Measurements from ENCODE around the gene POLR2I. TPM values are rescaled to one million over a fixed set of nuclear protein-coding genes. Genes with fewer than 3 reads are reported as not detected.

Gene POLR2I
- polyA plus RNA-seq, 1 of the 3 experiments (the other 2 are of a cell fraction) = 140 TPM

- TF ChIP-seq RXRA (IDR thresholded peaks at IDR 0.05; ENCODE audit: borderline replicate concordance, low read depth) (no peak), TAF1 (IDR thresholded peaks at IDR 0.05; ENCODE audit: borderline replicate concordance, low read depth, low read length) (no peak), RFX5 (IDR thresholded peaks at IDR 0.05; ENCODE audit: low read length) (no peak), JUND (IDR thresholded peaks at IDR 0.05) (no peak), CHD2 (IDR thresholded peaks at IDR 0.05; ENCODE audit: low read length, partially characterized antibody) (no peak), MEF2A (IDR thresholded peaks at IDR 0.05; ENCODE audit: borderline replicate concordance, low read depth) (no peak)
- TF ChIP-seq, protein P1, sequence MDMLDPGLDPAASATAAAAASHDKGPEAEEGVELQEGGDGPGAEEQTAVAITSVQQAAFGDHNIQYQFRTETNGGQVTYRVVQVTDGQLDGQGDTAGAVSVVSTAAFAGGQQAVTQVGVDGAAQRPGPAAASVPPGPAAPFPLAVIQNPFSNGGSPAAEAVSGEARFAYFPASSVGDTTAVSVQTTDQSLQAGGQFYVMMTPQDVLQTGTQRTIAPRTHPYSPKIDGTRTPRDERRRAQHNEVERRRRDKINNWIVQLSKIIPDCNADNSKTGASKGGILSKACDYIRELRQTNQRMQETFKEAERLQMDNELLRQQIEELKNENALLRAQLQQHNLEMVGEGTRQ (IDR thresholded peaks at IDR 0.05; ENCODE audit: borderline replicate concordance, low read depth, low read length) = no peak
- CTCF ChIA-PET = no interaction called here
These were observed 6.3 kb upstream of the POLR2I start for GRCh38 chr19:36120984-36121358.

GRCh38 chr19:36120092-36120983, 5.7 kb upstream of the POLR2I start:
- CTCF ChIA-PET = interaction anchor here (0.9 to 1.8 kb wide), 2 partner anchors 7 to 50 kb away, joined by 4 to 8 read pairs; no protein-coding TSS in a partner anchor

More at GRCh38 chr19:36120984-36121358, 6.3 kb upstream of the POLR2I start:
- Histone ChIP-seq H3K27ac (ENCODE audit: low read depth in 2 of 2, low read length in 1 of 2) (no peak overlapping the region), H3K79me2 (ENCODE audit: insufficient read depth) (peaks cover 31% of the 10 kb centered on the region; the same call in 1 of the 2 replicates), H3K36me3 (replicated peaks in 1 of 2; ENCODE audit: control insufficient read depth in 1 of 2, insufficient read depth in 2 of 2, low read length in 1 of 2) (peaks cover 19 to 34% of the 10 kb centered on the region in 2 experiments), H3F3A (replicated peaks; ENCODE audit: insufficient read depth) (peaks cover 6% of the 10 kb centered on the region), H3K9me2 (no peaks in the 10 kb centered on the region), H2AFZ (ENCODE audit: low read depth) (no peak overlapping the region), H3K9me3 (no peaks in the 10 kb centered on the region), H3K4me2 (no peak overlapping the region), H3K27me3 (ENCODE audit: insufficient read depth) (no peaks in the 10 kb centered on the region), H3K4me3 (ENCODE audit: low read depth in 2 of 2, low read length in 1 of 2) (no peak overlapping the region), H3K9ac (no peak overlapping the region), H3K4me1 (ENCODE audit: control insufficient read depth in 1 of 2, insufficient read depth in 2 of 2, low read depth in 1 of 2, low read length in 1 of 2) (peaks cover 6 to 9% of the 10 kb centered on the region in 2 experiments; a peak in 1 of 4 replicates), H4K20me1 (ENCODE audit: insufficient read depth) (no peaks in the 10 kb centered on the region)
- 96% methylated on average over 18 of the region's 18 CpGs for WGBS (ENCODE audit: low lambda C conversion rate)
- peak; percentile 21 for DNase-seq
- POLR2A ChIA-PET = no interaction called here

GRCh38 chr19:36116344-36116637, 1.6 kb upstream of the POLR2I start:
- Histone ChIP-seq H3K36me3 (replicated peaks in 1 of 2; ENCODE audit: control insufficient read depth in 1 of 2, insufficient read depth in 2 of 2, low read length in 1 of 2) (peaks cover 19 to 31% of the 10 kb centered on the region in 2 experiments), H3K27ac (ENCODE audit: low read depth in 2 of 2, low read length in 1 of 2) (peak overlapping the region; percentile 52 to 91; a peak in 2 of 4 replicates), H3K9me3 (no peaks in the 10 kb centered on the region), H3K9ac (peak overlapping the region; percentile 68), H3K4me2 (peak overlapping the region; percentile 92), H3K4me1 (ENCODE audit: control insufficient read depth in 1 of 2, insufficient read depth in 2 of 2, low read depth in 1 of 2, low read length in 1 of 2) (peaks cover 6 to 22% of the 10 kb centered on the region in 2 experiments; a peak in 1 of 4 replicates), H3F3A (replicated peaks; ENCODE audit: insufficient read depth) (no peaks in the 10 kb centered on the region), H4K20me1 (ENCODE audit: insufficient read depth) (no peaks in the 10 kb centered on the region), H3K9me2 (no peaks in the 10 kb centered on the region), H3K4me3 (ENCODE audit: low read depth in 2 of 2, low read length in 1 of 2) (peak overlapping the region; percentile 73 to 87), H3K79me2 (ENCODE audit: insufficient read depth) (peaks cover 46% of the 10 kb centered on the region; the same call in 1 of the 2 replicates), H3K27me3 (ENCODE audit: insufficient read depth) (no peaks in the 10 kb centered on the region), H2AFZ (ENCODE audit: low read depth) (no peak overlapping the region)
- ChIA-PET POLR2A (no interaction called here), CTCF (interaction anchor here (3.5 kb wide), 1 partner anchor 11 kb away, joined by 14 read pairs; no protein-coding TSS in a partner anchor)
- DNase-seq = no peak
- no peak for TF ChIP-seq ELF1 (IDR thresholded peaks at IDR 0.05)
- 94% methylated on average over 1 of the region's 1 CpG for WGBS (ENCODE audit: low lambda C conversion rate)

More at GRCh38 chr19:36120092-36120983, 5.7 kb upstream of the POLR2I start:
- peaks cover 14 to 34% of the 10 kb centered on the region in 2 experiments for H3K36me3 ChIP-seq (replicated peaks in 1 of 2; ENCODE audit: control insufficient read depth in 1 of 2, insufficient read depth in 2 of 2, low read length in 1 of 2)
- H3K9me2 ChIP-seq = no peaks in the 10 kb centered on the region
- H3K27me3 ChIP-seq (ENCODE audit: insufficient read depth) = no peaks in the 10 kb centered on the region
- TF ChIP-seq TAF1 (IDR thresholded peaks at IDR 0.05; ENCODE audit: borderline replicate concordance, low read depth, low read length) (no peak), RAD21 (IDR thresholded peaks at IDR 0.05; ENCODE audit: low read length) (no peak), NRF1 (IDR thresholded peaks at IDR 0.05; ENCODE audit: low read depth, low read length) (no peak)
- H3K4me2 ChIP-seq = no peak overlapping the region
- 94% methylated on average over 26 of the region's 26 CpGs for WGBS (ENCODE audit: low lambda C conversion rate)
- no peak overlapping the region for H3K4me3 ChIP-seq (ENCODE audit: low read depth in 2 of 2, low read length in 1 of 2)
- peak; percentile 30 for DNase-seq
- no peak overlapping the region for H2AFZ ChIP-seq (ENCODE audit: low read depth)
- H3K79me2 ChIP-seq (ENCODE audit: insufficient read depth) = peaks cover 33% of the 10 kb centered on the region; the same call in 1 of the 2 replicates
- H3F3A ChIP-seq (replicated peaks; ENCODE audit: insufficient read depth) = peaks cover 4% of the 10 kb centered on the region
- no peak overlapping the region for H3K27ac ChIP-seq (ENCODE audit: low read depth in 2 of 2, low read length in 1 of 2)
- no peak overlapping the region for H3K9ac ChIP-seq
- no peaks in the 10 kb centered on the region for H4K20me1 ChIP-seq (ENCODE audit: insufficient read depth)
- H3K9me3 ChIP-seq = no peaks in the 10 kb centered on the region
- POLR2A ChIA-PET = no interaction called here
- peaks cover 6 to 10% of the 10 kb centered on the region in 2 experiments; a peak in 1 of 4 replicates for H3K4me1 ChIP-seq (ENCODE audit: control insufficient read depth in 1 of 2, insufficient read depth in 2 of 2, low read depth in 1 of 2, low read length in 1 of 2)

All from SK-N-SH (cell line).